ENCODE data around the gene AFAP1. TPM values are rescaled to one million over a fixed set of nuclear protein-coding genes. Genes with fewer than 3 reads are reported as not detected.

The AFAP1 gene
- total RNA-seq, 4 donors from 2014 or later = 25.1 to 56.9 (median 26.4) TPM

- TF ChIP-seq, protein P1, sequence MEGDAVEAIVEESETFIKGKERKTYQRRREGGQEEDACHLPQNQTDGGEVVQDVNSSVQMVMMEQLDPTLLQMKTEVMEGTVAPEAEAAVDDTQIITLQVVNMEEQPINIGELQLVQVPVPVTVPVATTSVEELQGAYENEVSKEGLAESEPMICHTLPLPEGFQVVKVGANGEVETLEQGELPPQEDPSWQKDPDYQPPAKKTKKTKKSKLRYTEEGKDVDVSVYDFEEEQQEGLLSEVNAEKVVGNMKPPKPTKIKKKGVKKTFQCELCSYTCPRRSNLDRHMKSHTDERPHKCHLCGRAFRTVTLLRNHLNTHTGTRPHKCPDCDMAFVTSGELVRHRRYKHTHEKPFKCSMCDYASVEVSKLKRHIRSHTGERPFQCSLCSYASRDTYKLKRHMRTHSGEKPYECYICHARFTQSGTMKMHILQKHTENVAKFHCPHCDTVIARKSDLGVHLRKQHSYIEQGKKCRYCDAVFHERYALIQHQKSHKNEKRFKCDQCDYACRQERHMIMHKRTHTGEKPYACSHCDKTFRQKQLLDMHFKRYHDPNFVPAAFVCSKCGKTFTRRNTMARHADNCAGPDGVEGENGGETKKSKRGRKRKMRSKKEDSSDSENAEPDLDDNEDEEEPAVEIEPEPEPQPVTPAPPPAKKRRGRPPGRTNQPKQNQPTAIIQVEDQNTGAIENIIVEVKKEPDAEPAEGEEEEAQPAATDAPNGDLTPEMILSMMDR (IDR thresholded peaks at IDR 0.05) = no peak
- TF ChIP-seq POLR2AphosphoS5 (IDR thresholded peaks at IDR 0.05) = no peak
- no peak for TF ChIP-seq EP300 (IDR thresholded peaks at IDR 0.05; ENCODE audit: low read depth)
- no peak for TF ChIP-seq POLR2A (IDR thresholded peaks at IDR 0.05)
- no peak for DNase-seq
- Histone ChIP-seq H3K36me3 (no peaks in the 10 kb centered on the region), H3K4me3 (no peak overlapping the region), H3K27ac (peak overlapping the region; percentile 20 to 64 (median 54)), H3K27me3 (no peaks in the 10 kb centered on the region), H3K9me3 (no peaks in the 10 kb centered on the region), H3K4me1 (peaks cover 0 to 41% (median 16%) of the 10 kb centered on the region in 4 donors)
- WGBS, 2 donors (ENCODE audit: low coverage in 1 of 2) = 90 to 100% methylated on average over 1 to 14 of the region's 14 CpGs
- in situ Hi-C loops (cut with MboI; ENCODE audit: low pct_ligation_motif_present in 1 of 4, low pct_unique_long_range_greater_than_20kb in 1 of 4, low sequenced_read_pairs in 3 of 4) = no loop called here
- intact Hi-C loops (cut with DNase I; ENCODE audit: low total_unique reads) = no loop called here
Observed at GRCh38 chr4:7784131-7784870, 155.4 kb downstream of the AFAP1 start.

DNA sequence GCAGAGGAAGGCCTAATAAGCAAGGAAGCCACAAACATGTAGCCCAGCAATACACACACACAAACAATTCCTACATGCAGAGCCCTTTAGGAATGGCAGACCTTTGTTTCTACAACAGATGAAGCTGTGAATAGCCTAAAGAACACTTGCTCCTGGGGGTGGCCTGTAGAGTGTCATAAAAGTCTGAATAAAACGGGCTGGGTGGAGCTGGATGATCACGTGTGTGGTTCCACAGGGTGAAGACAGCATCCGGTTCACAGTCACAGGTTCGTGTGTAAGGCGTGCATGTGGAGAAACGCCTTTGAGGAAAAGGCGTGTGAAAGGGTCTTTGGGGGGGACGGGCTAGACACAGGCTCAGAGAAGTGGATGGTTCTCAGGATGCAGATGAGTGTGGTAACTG is 156.1 kb downstream of the AFAP1 start:
- H3K36me3 ChIP-seq = peaks cover 0 to 2% (median 0%) of the 10 kb centered on the region in 4 donors
- H3K27me3 ChIP-seq = no peaks in the 10 kb centered on the region
- peaks cover 0 to 41% (median 17%) of the 10 kb centered on the region in 4 donors for H3K4me1 ChIP-seq
- in situ Hi-C loops (cut with MboI; ENCODE audit: low pct_ligation_motif_present in 1 of 4, low pct_unique_long_range_greater_than_20kb in 1 of 4, low sequenced_read_pairs in 3 of 4) = no loop called here
- no peak overlapping the region for H3K4me3 ChIP-seq
- peak; percentile 60 for DNase-seq
- peak overlapping the region; percentile 20 to 64 (median 54) for H3K27ac ChIP-seq
- TF ChIP-seq POLR2AphosphoS5 (IDR thresholded peaks at IDR 0.05) (peak in 1 of 3 donors; percentile 29), POLR2A (IDR thresholded peaks at IDR 0.05) (no peak), EP300 (IDR thresholded peaks at IDR 0.05; ENCODE audit: low read depth) (no peak)
- TF ChIP-seq, protein P1 (IDR thresholded peaks at IDR 0.05) = no peak
- no peaks in the 10 kb centered on the region for H3K9me3 ChIP-seq
- intact Hi-C loops (cut with DNase I; ENCODE audit: low total_unique reads) = no loop called here
- WGBS, 2 donors (ENCODE audit: low coverage in 1 of 2) = 48 to 60% methylated on average over 1 to 8 of the region's 8 CpGs

GRCh38 chr4:7782783-7783182 is 156.9 kb downstream of the AFAP1 start:
- Histone ChIP-seq H3K36me3 (peaks cover 0 to 4% (median 0%) of the 10 kb centered on the region in 4 donors), H3K27me3 (no peaks in the 10 kb centered on the region), H3K9me3 (no peaks in the 10 kb centered on the region), H3K4me3 (no peak overlapping the region), H3K27ac (peak overlapping the region; percentile 20 to 64 (median 54)), H3K4me1 (peaks cover 0 to 41% (median 17%) of the 10 kb centered on the region in 4 donors)
- intact Hi-C loops (cut with DNase I; ENCODE audit: low total_unique reads) = no loop called here
- 45 to 53% methylated on average over 5 to 8 of the region's 8 CpGs for WGBS, 2 donors (ENCODE audit: low coverage in 1 of 2)
- DNase-seq = no peak
- in situ Hi-C loops (cut with MboI; ENCODE audit: low pct_ligation_motif_present in 1 of 4, low pct_unique_long_range_greater_than_20kb in 1 of 4, low sequenced_read_pairs in 3 of 4) = no loop called here
- TF ChIP-seq POLR2AphosphoS5 (IDR thresholded peaks at IDR 0.05) = no peak
- TF ChIP-seq, protein P1 (IDR thresholded peaks at IDR 0.05) = no peak
- no peak for TF ChIP-seq EP300 (IDR thresholded peaks at IDR 0.05; ENCODE audit: low read depth)
- TF ChIP-seq POLR2A (IDR thresholded peaks at IDR 0.05) = no peak

DNA sequence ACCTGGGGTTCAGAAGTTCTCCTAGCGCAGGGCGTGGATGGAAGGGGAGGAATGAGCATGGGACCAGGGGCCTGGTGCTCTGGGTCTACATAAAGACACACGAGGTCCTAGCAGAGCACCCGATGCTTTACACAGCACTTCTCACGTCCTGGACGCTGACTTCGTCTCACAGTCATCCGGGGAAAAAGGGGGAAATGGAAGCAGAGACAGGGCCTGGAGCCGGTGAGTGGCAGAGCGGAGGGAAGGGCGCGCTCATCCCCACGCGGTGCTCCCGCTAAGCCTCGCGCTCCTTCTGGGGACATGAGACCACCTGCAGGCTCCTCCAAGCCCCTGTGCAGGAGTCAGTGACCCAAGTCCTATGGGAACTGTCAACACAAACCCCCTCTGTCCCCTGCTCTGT is 157.7 kb downstream of the AFAP1 start:
- no peak overlapping the region for H3K4me3 ChIP-seq
- H3K4me1 ChIP-seq = peaks cover 0 to 45% (median 20%) of the 10 kb centered on the region in 4 donors
- intact Hi-C loops (cut with DNase I; ENCODE audit: low total_unique reads) = no loop called here
- peak overlapping the region in 3 of 4 donors; percentile 34 to 77 (median 64) for H3K27ac ChIP-seq
- peaks cover 0 to 4% (median 0%) of the 10 kb centered on the region in 4 donors for H3K36me3 ChIP-seq
- TF ChIP-seq POLR2AphosphoS5 (IDR thresholded peaks at IDR 0.05) (no peak), POLR2A (IDR thresholded peaks at IDR 0.05) (no peak), EP300 (IDR thresholded peaks at IDR 0.05; ENCODE audit: low read depth) (no peak)
- TF ChIP-seq, protein P1 (IDR thresholded peaks at IDR 0.05) = no peak
- WGBS, 2 donors (ENCODE audit: low coverage in 1 of 2) = 70 to 84% methylated on average over 5 to 17 of the region's 17 CpGs
- H3K9me3 ChIP-seq = no peaks in the 10 kb centered on the region
- in situ Hi-C loops (cut with MboI; ENCODE audit: low pct_ligation_motif_present in 1 of 4, low pct_unique_long_range_greater_than_20kb in 1 of 4, low sequenced_read_pairs in 3 of 4) = no loop called here
- no peak for DNase-seq
- no peaks in the 10 kb centered on the region for H3K27me3 ChIP-seq

Data from transverse colon (tissue), 4 donors.